KMS-11 (cell line): Measurements from ENCODE around the gene ARL8A.

Source experiments
- H2AFZ ChIP-seq: fragments of 200-600 bp; sonication (generic); 2 replicates; pipeline ENCODE4 v1.6.1; 2016; ENCODE audit warnings: antibody characterized with exemption, mixed run types, low read depth
- H3K27ac ChIP-seq: fragments of 200-600 bp; sonication (generic); 2 replicates; pipeline ENCODE4 v1.6.1; 2016; ENCODE audit warnings: mild to moderate bottlenecking, mixed run types
- H3K27me3 ChIP-seq: fragments of 200-600 bp; sonication (generic); 2 replicates; pipeline ENCODE4 v1.6.1; 2017; ENCODE audit warnings: mild to moderate bottlenecking, low read depth, mixed run types, moderate library complexity; ENCODE audit not compliant: insufficient read depth
- H3K36me3 ChIP-seq: fragments of 200-600 bp; sonication (generic); 2 replicates; pipeline ENCODE4 v1.6.1; 2017; ENCODE audit warnings: mild to moderate bottlenecking, mixed run types; ENCODE audit not compliant: insufficient read depth
- H3K4me1 ChIP-seq: fragments of 200-600 bp; sonication (generic); 2 replicates; pipeline ENCODE4 v1.6.1; 2016; ENCODE audit warnings: mild to moderate bottlenecking, low read depth, mixed run types; ENCODE audit not compliant: poor library complexity, severe bottlenecking
- H3K4me2 ChIP-seq: fragments of 200-600 bp; sonication (generic); 2 replicates; pipeline ENCODE4 v1.7.0; 2016; ENCODE audit warnings: mild to moderate bottlenecking, mixed run types
- H3K4me3 ChIP-seq: fragments of 200-600 bp; sonication (generic); IDR thresholded peaks from 2 replicates; pipeline ENCODE4 v1.6.1; 2017; ENCODE audit warnings: low read depth, low read length, mixed read lengths; ENCODE audit not compliant: insufficient read depth
- H3K79me2 ChIP-seq: fragments of 200-600 bp; sonication (generic); 2 replicates; pipeline ENCODE4 v1.6.1; 2016; ENCODE audit warnings: low read depth, mixed run types; ENCODE audit not compliant: insufficient read depth
- H3K9ac ChIP-seq: fragments of 200-600 bp; sonication (generic); 2 replicates; pipeline ENCODE4 v1.6.1; 2016; ENCODE audit warnings: mild to moderate bottlenecking, mixed run types
- H4K20me1 ChIP-seq: fragments of 200-600 bp; sonication (generic); 2 replicates; pipeline ENCODE4 v1.6.1; 2016; ENCODE audit warnings: mild to moderate bottlenecking, mixed run types; ENCODE audit not compliant: insufficient read depth
- TF ChIP-seq, protein P1 (sequence below): fragments of 200-600 bp; sonication (generic); conservative IDR thresholded peaks from 2 replicates; pipeline ENCODE4 v1.6.1; 2017; ENCODE audit warnings: low read depth, mild to moderate bottlenecking, antibody characterized with exemption, low read length, moderate library complexity, mixed read lengths

Gene ARL8A

DNA sequence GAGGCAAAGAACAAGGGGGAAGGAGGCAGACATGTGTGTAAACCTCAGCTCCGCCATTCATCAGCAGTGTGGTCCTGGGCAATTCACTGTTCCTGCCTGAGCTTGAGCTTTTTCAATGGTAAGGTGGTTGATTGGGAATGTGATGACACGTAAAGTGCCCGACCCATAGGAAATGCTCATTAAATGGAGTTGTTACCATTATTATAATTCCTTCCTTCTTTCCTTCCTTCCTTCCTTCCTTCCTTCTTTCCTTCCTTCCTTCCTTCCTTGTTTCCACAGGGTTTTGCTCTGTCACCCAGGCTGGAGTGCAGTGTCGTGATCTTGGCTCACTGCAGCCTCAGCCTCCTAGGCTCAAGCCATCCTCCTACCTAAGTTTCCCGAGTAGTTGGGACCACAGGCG, 17.5 kb downstream of the ARL8A start:
- Histone ChIP-seq H3K9ac (no peak overlapping the region), H3K4me1 (no peaks in the 10 kb centered on the region), H3K36me3 (no peaks in the 10 kb centered on the region), H3K4me2 (no peak overlapping the region), H3K27me3 (peaks cover 12% of the 10 kb centered on the region), H3K79me2 (no peaks in the 10 kb centered on the region), H3K4me3 (no peak overlapping the region), H2AFZ (no peak overlapping the region), H4K20me1 (no peaks in the 10 kb centered on the region), H3K27ac (no peak overlapping the region)
- TF ChIP-seq, protein P1, sequence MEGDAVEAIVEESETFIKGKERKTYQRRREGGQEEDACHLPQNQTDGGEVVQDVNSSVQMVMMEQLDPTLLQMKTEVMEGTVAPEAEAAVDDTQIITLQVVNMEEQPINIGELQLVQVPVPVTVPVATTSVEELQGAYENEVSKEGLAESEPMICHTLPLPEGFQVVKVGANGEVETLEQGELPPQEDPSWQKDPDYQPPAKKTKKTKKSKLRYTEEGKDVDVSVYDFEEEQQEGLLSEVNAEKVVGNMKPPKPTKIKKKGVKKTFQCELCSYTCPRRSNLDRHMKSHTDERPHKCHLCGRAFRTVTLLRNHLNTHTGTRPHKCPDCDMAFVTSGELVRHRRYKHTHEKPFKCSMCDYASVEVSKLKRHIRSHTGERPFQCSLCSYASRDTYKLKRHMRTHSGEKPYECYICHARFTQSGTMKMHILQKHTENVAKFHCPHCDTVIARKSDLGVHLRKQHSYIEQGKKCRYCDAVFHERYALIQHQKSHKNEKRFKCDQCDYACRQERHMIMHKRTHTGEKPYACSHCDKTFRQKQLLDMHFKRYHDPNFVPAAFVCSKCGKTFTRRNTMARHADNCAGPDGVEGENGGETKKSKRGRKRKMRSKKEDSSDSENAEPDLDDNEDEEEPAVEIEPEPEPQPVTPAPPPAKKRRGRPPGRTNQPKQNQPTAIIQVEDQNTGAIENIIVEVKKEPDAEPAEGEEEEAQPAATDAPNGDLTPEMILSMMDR = no peak

DNA sequence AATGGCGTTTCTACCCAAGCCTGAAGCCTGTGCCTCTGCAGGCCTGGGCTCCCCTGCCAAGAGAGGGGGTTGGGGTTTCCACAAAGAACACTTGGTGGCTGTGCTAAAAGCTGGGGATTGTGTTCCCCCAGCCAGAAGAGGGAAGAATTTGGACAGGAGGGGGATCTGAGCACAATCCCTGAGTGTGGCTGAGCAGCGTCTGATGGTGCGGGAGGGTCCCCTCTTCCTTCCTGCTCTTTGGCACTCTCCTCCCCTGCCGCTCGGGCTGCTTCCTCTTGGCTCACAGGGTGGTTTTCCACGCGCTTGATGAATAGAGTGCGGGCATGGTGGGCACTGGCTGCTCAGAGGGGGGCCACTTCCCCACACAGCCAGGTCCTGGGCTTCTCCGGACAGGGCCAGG, 18.1 kb downstream of the ARL8A start:
- H3K4me3 ChIP-seq = no peak overlapping the region
- H3K79me2 ChIP-seq = no peaks in the 10 kb centered on the region
- H3K4me2 ChIP-seq = no peak overlapping the region
- TF ChIP-seq, protein P1 = no peak
- no peaks in the 10 kb centered on the region for H4K20me1 ChIP-seq
- H3K36me3 ChIP-seq = no peaks in the 10 kb centered on the region
- no peaks in the 10 kb centered on the region for H3K4me1 ChIP-seq
- H2AFZ ChIP-seq = no peak overlapping the region
- peaks cover 12% of the 10 kb centered on the region for H3K27me3 ChIP-seq
- no peak overlapping the region for H3K9ac ChIP-seq
- no peak overlapping the region for H3K27ac ChIP-seq

DNA sequence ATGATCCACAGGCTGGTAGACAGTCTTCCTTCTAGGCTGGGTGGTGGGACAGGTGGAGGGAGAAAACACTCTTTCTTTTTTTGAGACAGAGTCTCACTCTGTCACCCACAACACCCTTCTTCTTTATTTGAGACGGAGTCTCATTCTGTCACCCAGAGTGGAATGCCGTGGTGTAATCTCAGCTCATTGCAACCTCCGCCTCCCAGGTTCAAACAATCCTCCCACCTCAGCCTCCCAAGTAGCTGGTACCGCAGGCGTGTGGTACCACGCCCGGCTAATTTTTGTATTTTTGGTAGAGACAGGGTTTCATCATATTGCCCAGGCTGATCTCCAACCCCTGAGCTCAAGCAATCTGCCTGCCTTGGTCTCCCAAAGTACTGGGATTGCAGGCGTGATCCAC, 18.9 kb downstream of the ARL8A start:
- Histone ChIP-seq H3K36me3 (no peaks in the 10 kb centered on the region), H3K4me3 (no peak overlapping the region), H3K27ac (no peak overlapping the region), H4K20me1 (no peaks in the 10 kb centered on the region), H3K79me2 (no peaks in the 10 kb centered on the region), H3K4me1 (no peaks in the 10 kb centered on the region), H3K27me3 (peaks cover 12% of the 10 kb centered on the region), H3K4me2 (no peak overlapping the region), H3K9ac (no peak overlapping the region), H2AFZ (no peak overlapping the region)
- TF ChIP-seq, protein P1 = no peak

DNA sequence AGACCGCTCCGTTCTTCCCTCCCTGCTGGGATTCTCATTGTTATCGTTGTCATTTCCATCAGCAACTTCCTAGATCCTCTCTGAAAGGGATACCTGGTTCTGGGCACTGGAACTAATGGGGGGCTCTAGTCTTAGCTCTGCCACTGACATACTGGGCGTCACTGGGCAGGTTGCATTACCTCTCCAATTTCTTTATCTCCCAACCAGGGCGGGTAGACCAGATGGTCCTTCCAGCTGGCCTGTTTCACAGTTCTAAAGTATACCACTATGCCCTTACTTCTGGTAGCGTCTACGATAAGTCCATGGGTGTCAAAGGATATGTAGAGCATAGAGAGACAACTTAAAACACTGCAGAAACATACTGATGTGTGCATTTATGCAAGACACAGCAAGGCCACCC, 20.4 kb downstream of the ARL8A start:
- no peaks in the 10 kb centered on the region for H3K4me1 ChIP-seq
- H3K4me2 ChIP-seq = no peak overlapping the region
- no peak overlapping the region for H3K27ac ChIP-seq
- no peak overlapping the region for H2AFZ ChIP-seq
- H3K4me3 ChIP-seq = no peak overlapping the region
- no peaks in the 10 kb centered on the region for H4K20me1 ChIP-seq
- TF ChIP-seq, protein P1 = no peak
- peaks cover 12% of the 10 kb centered on the region for H3K27me3 ChIP-seq
- H3K79me2 ChIP-seq = no peaks in the 10 kb centered on the region
- H3K9ac ChIP-seq = no peak overlapping the region
- H3K36me3 ChIP-seq = no peaks in the 10 kb centered on the region
